IPS-18c (cell line): ENCODE measurements around the gene ADGRL3.

Experiments
- H3K4me3 ChIP-seq: 2 replicates; pipeline ENCODE4 v1.7.0; 2013; ENCODE audit warnings: low read depth, mild to moderate bottlenecking, low read length, moderate library complexity; ENCODE audit not compliant: insufficient read depth
- H3K9me3 ChIP-seq: one replicate; pipeline ENCODE4 v1.6.1; 2013; ENCODE audit warnings: mild to moderate bottlenecking, low read length, moderate library complexity; ENCODE audit not compliant: control insufficient read depth, insufficient read depth

The ADGRL3 gene

DNA sequence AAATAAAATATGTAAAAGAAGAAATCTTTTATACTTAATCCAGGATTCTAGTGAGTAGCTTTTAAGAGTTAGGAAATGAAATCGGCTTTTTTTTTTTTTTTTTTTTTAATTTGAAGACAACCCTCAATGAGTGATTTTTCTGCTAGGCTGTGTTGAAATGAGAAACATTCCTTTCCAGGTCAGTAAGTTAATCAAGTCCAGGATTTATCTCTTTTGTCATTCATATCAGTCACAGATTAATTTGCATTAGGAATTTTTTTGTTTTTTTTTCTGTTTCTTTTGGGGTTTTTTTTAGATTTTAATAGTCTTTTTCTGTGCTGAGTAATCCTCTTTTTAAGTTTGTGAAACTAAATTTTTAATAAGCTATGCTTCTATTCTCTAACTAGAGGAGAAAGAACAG is 448.1 kb downstream of the ADGRL3 start:
- Histone ChIP-seq H3K9me3 (no peaks in the 10 kb centered on the region), H3K4me3 (no peak overlapping the region)

DNA sequence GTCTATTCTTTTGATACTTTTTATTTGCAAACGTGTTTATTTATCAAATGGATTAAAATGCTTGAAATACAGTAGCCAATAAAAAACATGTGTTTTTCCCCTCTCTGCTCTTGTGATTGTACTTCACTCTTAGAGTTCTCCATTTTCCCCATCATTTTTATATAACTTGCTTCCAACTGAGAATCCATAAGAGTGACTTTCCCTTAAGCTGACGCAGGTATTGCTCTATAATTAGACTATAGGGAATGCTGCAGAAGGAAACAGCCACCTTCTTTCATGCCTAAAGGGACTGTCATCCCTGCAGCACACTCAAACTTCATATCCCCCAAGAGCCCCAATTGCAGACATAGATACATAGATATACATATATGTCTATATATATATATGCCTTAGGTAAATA is 456.9 kb downstream of the ADGRL3 start:
- H3K4me3 ChIP-seq, result no peak overlapping the region
- peaks cover 1% of the 10 kb centered on the region for H3K9me3 ChIP-seq

DNA sequence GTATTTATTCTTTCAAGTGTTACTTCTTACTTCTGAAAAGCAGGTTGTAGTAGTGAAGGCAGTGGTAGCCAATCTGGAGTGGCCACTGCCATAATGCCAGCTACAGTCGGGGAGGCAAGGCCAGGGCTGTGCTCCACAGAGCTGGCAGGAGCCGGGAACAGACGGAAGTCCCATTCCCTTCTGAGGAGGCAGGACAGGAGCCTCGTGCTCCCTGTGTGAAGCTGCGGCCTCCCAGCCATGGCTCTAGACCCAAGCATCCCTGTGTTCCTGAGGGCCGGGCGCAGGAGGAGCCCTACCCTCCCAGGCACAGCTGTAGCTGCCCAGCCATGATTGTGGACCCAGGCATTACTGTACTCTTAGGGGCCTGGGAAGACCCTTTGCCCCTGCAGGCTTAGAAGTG is 461.8 kb downstream of the ADGRL3 start:
- Histone ChIP-seq H3K9me3 (peaks cover 7% of the 10 kb centered on the region), H3K4me3 (no peak overlapping the region)

DNA sequence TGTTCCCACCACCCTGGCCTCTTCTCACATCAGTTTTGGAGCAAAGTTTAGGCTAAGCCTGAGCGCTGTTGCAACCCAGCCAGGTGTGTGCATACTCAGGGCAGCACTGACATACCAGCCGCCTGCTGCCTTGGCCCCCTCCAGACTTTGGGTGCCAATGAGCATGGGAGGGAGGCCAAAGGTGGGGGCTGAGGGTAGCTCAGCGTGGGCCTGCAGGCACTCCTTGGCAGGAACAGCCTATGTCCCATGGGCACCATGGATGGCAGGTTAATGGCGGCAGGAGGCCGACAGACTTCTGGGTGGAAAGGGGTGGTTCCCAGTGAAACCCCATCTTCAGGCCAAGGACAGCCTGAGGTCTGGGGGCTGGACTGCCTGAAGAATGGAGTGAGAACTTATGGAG is 462.2 kb downstream of the ADGRL3 start:
- Histone ChIP-seq H3K9me3 (peaks cover 7% of the 10 kb centered on the region), H3K4me3 (no peak overlapping the region)

DNA sequence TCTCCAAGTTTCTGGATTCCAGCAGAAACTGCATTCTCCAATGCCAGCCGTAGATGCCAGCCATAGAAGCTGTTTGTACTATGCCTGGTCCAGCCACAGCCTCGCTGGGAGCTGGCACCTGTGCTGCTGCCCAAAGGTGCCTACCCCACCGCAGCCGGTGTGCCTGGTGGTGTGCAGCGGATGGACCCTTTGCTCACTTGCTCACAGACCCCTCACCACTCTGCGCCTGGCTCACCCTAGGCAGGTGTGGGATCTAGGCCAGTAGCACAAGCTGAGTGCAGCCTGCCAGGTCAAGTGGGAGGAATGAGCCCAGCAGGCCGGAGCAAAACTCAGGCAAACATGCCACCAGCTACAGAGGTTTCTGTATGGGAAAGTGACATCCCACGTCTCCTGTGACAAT is 463.2 kb downstream of the ADGRL3 start:
- peaks cover 7% of the 10 kb centered on the region for H3K9me3 ChIP-seq
- no peak overlapping the region for H3K4me3 ChIP-seq

DNA sequence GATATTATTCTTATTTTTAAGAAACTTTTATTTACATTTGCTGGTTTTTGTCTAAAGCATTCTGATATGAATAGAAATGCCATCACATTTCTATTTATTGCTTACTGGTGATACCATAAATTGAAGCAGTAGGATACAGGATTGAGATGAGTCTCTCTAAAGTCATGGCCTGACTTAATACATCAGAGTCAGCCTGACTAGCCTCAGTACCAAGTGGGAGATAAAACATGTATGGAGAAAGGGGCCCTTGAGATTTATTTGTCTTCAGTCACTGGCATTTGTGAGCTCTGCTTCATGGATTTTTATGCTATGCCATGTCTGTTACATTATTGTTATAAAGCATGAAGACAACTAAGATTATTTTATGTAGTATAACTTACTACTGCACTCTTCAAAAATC is 465.5 kb downstream of the ADGRL3 start:
- Histone ChIP-seq H3K4me3 (no peak overlapping the region), H3K9me3 (peaks cover 7% of the 10 kb centered on the region)

DNA sequence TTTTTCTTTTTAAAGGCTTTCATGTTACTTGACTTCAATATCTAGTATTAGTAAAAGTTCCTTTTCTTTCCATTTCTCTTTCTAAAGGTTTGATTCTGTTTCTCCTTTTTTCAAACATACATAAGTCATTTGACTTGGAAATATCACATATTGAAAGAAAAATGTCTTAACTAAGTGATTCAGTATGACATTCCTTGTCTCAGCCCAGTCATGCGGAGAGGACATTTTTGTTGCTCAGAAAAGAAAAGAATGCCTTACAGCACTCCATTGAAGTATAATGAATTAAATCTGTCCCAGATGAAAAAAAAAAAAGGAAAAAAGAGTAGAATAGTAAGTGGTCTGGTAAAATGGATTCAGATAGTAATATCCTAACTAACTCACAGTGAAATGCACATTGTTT is 466.1 kb downstream of the ADGRL3 start:
- H3K9me3 ChIP-seq, result peaks cover 7% of the 10 kb centered on the region
- no peak overlapping the region for H3K4me3 ChIP-seq

DNA sequence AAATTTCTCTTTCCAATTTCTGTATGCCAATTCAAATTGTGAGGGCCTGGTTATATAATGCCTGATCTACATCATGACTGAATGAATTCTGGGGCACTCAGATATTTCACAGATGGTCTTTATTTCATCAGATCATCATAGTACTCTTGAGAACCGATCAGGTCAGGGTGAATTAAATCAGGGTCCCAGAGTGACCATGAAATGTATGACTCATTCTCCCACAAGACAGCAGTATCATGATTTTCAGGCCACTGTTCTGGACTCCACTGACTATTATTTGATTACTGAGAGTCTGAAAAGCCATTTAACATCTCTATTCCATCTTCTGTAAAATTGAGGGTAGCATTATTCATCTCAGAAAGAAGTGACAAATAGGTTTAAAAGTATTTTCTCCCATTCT is 471.5 kb downstream of the ADGRL3 start:
- Histone ChIP-seq H3K4me3 (no peak overlapping the region), H3K9me3 (no peaks in the 10 kb centered on the region)

DNA sequence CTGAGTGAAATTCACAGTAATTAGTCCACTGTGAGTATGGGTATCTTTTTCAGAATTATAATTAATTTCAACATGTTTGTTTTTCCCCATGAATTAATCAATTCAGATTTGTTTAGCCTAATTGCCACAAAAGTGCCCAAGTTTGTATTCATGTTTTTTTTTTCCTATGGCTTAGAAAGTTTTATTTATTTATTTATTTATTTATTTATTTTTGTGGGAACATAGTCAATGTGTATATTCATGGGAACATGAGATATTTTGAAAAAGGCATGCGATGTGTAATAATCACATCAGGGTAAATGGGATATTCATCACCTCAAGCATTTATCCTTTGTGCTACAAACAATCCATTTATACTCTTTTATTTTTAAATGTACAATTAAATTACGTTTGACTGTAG is 475.3 kb downstream of the ADGRL3 start:
- no peaks in the 10 kb centered on the region for H3K9me3 ChIP-seq
- no peak overlapping the region for H3K4me3 ChIP-seq

DNA sequence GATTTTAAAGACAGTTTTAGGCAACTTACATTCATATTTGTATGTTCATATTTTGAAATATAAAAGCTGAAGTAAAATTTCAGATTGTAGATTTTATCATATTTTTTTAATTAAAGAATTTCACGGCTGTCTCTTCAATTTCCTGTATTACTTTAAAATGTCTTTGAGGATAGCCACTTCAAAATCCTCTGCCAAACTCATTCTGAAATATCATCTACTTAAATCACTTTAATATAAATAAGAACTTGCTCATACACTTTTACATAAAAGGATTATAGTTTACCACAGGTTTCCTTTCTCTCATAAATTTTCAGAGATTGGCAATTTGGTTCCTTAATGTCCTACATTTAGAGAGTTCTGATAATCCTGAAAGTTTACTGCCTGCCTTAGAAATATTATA is 478.2 kb downstream of the ADGRL3 start:
- H3K9me3 ChIP-seq, result no peaks in the 10 kb centered on the region
- no peak overlapping the region for H3K4me3 ChIP-seq

DNA sequence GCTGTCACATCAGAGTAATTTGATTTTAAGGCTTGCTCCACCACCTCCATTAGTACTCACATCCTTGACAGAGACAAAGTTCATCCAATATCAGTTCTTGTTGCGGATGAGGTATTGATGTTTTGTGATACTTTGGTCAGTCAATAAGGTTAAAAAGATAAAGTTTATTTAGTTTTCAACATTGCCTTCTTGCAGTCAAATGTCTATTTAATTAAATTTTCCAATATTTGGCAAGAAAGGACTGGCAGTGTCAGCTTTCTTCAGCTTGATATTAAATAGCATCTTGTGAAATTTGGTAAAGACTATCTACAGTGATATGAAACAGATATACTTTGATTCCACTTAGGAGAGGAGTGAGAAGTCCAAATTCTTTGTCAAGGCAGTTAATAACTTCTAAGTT is 493.4 kb downstream of the ADGRL3 start:
- H3K9me3 ChIP-seq, result no peaks in the 10 kb centered on the region
- H3K4me3 ChIP-seq, result no peak overlapping the region

DNA sequence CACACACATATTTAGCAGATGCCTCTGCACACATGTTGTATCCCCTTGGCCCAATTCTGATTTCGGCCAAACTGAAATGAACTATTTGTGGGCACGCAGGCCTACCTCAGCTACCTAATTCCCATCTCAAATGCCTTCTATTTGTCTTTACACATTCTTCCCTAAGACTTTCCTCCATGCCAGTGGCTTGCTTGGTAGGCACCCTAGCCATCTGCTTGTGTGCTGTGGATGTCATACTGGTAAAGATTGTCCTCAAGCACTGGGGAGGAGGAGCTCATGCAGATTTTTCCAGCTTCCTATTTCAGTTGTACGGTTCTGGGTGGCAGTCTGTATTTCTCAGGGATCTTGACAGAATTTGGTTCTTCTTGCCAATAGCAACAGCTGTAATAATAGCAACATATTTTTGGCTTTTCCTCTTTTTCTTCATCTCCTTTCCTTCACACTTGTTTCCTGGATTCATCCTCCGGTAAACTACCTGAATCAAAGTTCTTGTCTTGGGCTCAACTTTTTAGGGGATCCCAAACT is 514.3 kb downstream of the ADGRL3 start:
- Histone ChIP-seq H3K4me3 (no peak overlapping the region), H3K9me3 (no peaks in the 10 kb centered on the region)

DNA sequence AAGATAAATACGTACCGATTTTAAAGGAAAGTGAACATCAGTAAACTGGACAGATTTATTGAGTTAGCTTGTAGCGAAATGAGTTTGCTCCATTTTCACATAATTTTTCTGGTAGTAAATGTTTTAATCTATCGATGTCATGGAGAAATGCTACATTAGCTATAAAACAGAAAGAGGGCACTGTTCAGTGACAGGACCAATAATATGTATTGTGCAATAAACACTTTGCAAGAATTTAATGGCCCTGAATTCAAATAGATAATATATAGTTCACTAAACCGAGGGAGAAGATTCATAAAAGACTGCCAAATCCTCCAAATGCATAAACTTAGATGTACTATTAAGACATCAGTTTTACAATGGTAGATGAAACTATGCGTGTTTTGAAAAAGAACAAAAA is 516.3 kb downstream of the ADGRL3 start:
- no peak overlapping the region for H3K4me3 ChIP-seq
- no peaks in the 10 kb centered on the region for H3K9me3 ChIP-seq

DNA sequence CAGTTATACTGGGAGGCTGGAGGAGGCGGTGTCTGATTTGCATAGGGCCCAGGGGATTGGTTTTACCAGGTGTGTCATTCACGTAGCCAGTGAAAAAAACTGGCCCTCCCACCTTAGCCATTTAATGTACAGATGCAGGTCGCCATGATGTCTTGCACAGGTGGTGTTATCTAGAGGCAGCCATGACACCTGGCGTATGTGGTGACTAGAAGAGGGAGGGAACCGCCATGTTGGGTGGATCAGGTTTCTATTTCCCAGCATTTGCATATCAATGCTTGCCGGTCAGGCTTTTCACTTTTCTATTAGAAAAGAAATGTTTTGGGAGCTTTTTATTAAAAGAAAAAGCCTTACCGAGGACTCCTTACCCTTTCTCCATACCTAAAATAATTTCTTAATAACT is 523.4 kb downstream of the ADGRL3 start:
- no peaks in the 10 kb centered on the region for H3K9me3 ChIP-seq
- no peak overlapping the region for H3K4me3 ChIP-seq

DNA sequence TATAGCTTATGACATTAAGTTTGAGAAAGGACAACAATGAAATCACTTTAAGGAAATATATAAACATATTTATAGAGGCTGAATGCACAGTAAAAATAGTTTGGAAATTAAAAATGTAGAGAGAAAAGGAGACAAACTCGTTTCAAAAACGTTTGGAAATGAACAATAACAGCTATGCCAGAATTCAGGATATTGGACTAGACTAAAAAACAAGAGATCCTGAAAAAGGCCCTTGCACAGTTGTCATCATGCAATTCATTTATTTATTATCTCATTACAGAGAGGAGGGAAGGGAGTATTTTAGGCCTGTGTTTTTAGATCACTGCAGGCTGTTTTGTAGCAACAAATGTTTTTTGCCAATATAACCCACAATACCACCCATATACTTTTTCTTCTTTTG is 527.2 kb downstream of the ADGRL3 start:
- H3K9me3 ChIP-seq, result no peaks in the 10 kb centered on the region
- no peak overlapping the region for H3K4me3 ChIP-seq

DNA sequence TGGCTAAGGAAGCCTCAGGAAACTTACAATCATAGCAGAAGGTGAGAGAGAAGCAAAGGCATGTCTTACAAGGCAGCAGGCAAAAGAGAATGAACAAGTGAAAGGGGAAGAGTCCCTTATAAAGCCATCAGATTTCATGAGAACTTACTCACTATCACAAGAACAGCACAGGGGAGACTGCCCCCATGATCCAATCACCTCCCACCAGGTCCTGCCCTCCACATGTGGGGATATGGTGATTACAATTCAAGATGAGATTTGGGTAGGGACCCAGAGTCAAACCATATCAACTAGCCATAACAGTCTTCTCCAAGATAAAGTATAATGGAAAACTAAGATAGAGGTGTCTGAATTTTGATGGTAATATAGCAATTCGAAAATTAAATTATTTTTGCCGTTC is 534.3 kb downstream of the ADGRL3 start:
- H3K4me3 ChIP-seq, result no peak overlapping the region
- H3K9me3 ChIP-seq, result no peaks in the 10 kb centered on the region

DNA sequence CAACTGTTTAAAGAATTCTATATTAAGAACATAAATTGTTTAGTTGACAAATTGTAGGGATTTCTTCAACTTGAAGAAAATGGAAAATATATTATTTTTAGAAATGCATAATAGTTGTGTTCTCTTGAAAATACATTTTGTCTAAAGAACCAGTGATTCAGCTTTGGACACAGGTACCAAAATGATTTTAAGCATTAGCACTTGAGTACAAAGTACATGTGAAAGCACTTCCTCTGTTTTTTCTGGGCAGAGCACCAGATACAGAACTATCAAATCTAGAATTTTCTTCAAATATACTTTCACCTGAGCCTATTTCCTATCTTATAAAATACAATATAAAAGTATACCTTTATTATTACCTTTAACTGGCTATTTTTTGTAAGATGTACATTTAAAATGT is 539.8 kb downstream of the ADGRL3 start:
- H3K9me3 ChIP-seq, result peaks cover 4% of the 10 kb centered on the region
- no peak overlapping the region for H3K4me3 ChIP-seq

DNA sequence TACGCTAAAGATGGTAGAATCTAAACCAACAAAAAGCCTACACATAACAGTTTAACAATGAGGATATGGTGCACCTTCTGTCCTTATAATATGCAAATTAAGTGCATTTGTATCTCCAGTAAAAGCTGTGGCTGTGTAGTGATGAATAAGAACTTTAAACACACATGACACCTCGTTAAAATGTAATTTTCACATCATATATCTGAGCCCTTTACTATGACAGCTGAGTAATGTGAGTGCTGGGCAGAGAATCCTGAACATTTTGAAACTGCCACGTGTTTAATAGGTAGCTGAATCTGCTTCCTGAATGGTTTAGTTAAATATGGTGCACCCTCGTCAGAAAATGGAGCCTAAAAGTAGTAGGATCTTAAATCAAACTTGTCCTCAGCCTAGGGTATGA is 540.8 kb downstream of the ADGRL3 start:
- Histone ChIP-seq H3K4me3 (no peak overlapping the region), H3K9me3 (peaks cover 4% of the 10 kb centered on the region)

DNA sequence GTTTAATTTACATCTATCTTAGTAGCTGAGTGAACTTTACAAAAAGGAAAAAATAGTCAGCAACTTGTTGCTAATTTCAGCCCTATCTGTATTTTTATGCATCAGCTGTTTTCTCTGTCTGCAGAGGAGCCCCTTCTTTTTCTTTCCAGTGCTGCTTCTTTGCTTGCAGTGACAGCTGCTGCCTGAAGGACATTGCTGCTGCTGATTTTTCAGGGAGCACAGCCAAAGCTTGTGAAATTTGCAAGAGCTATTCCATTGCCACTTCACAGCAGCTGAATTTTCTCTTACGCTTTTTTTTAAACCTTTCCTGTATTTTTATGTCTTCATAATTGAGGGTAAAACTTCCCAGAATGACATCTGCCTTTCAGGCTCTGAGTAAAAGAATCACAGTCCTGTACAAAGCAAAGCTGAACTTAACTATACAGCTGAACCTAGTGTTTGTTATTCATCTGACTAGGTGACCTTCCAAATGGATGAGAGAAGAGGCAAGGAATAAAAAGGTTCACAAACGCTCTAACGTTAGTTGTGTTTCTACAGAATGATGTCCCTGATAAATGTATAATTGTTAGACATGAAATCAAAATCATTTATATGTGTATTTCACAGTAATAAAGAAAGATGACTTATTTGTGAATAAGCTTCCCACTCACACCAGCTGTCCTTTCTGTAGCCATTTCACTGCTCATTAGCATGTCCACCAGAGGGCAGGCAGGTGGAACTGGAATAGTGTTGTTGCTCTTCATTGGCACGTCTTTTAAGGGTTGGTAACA is 541.4 kb downstream of the ADGRL3 start:
- H3K4me3 ChIP-seq, result no peak overlapping the region

More for the DNA sequence above, 541.4 kb downstream of the ADGRL3 start:
- peaks cover 4% of the 10 kb centered on the region for H3K9me3 ChIP-seq
